NOMO-1 (cell line): ENCODE measurements around the gene SLC9A4.

Source experiments
- DNase-seq, 2 experiments: peaks; one replicate each; lab custom pipeline; 2025; ENCODE audit not compliant: unreplicated experiment in 2 of 2; lab: John Stamatoyannopoulos, UW

Gene SLC9A4

GRCh38 chr2:102473020-102473419 is at the start of gene SLC9A4:
Gene SLC9A4, plus strand, starts transcription at chr2:102473226. Its CDS starts 534 bp downstream, at chr2:102473760.
- DNase-seq: peak in 1 of 2 experiments; percentile 38

- no peak for DNase-seq
These were observed 49.7 kb upstream of the SLC9A4 start for GRCh38 chr2:102423368-102423767.

GRCh38 chr2:102424754-102425153 is 48.3 kb upstream of the SLC9A4 start:
- peak; percentile 57 to 92 for DNase-seq

GRCh38 chr2:102425441-102426132 is 47.4 kb upstream of the SLC9A4 start:
- peak in 1 of 2 experiments; percentile 40 for DNase-seq

- DNase-seq: no peak
These were observed 45.8 kb upstream of the SLC9A4 start for GRCh38 chr2:102427249-102427648.

- DNase-seq: no peak
These were observed 44.5 kb upstream of the SLC9A4 start for GRCh38 chr2:102428573-102428972.

- no peak for DNase-seq
These were observed 40.6 kb upstream of the SLC9A4 start for GRCh38 chr2:102432386-102432785.

GRCh38 chr2:102433973-102434654 is 38.9 kb upstream of the SLC9A4 start:
- DNase-seq: no peak

GRCh38 chr2:102434655-102435381 is 38.2 kb upstream of the SLC9A4 start:
- no peak for DNase-seq

GRCh38 chr2:102435741-102436140 is 37.3 kb upstream of the SLC9A4 start:
- no peak for DNase-seq

- peak in 1 of 2 experiments; percentile 25 for DNase-seq
These were observed 36.7 kb upstream of the SLC9A4 start for GRCh38 chr2:102436323-102436722.

GRCh38 chr2:102437122-102437521 is 35.9 kb upstream of the SLC9A4 start:
- no peak for DNase-seq

GRCh38 chr2:102438111-102438510 is 34.9 kb upstream of the SLC9A4 start:
- DNase-seq: no peak

- no peak for DNase-seq
These were observed 34.4 kb upstream of the SLC9A4 start for GRCh38 chr2:102438578-102438977.

- DNase-seq: no peak
These were observed 33.8 kb upstream of the SLC9A4 start for GRCh38 chr2:102439065-102439695.

- DNase-seq: peak; percentile 28 to 59
These were observed 29.8 kb upstream of the SLC9A4 start for GRCh38 chr2:102442967-102443828.

- no peak for DNase-seq
These were observed 28.8 kb upstream of the SLC9A4 start for GRCh38 chr2:102444233-102444632.

GRCh38 chr2:102446936-102447335 is 26.1 kb upstream of the SLC9A4 start:
- no peak for DNase-seq

GRCh38 chr2:102449370-102449974 is 23.6 kb upstream of the SLC9A4 start:
- DNase-seq: peak; percentile 33 to 59

- DNase-seq: no peak
These were observed 21.1 kb upstream of the SLC9A4 start for GRCh38 chr2:102451968-102452367.
